ENCODE measurements around the gene KCNK6. TPM values are rescaled to one million over a fixed set of nuclear protein-coding genes. Genes with fewer than 3 reads are reported as not detected.

KCNK6 gene
- total RNA-seq, 4 donors from 2014 or later, result 2.3 to 13.0 (median 4.2) TPM

- Histone ChIP-seq H3K4me1 (peaks cover 0 to 11% (median 7%) of the 10 kb centered on the region in 4 donors), H3K27me3 (no peaks in the 10 kb centered on the region), H3K36me3 (peaks cover 0 to 19% (median 0%) of the 10 kb centered on the region in 4 donors), H3K9me3 (no peaks in the 10 kb centered on the region), H3K27ac (replicated peaks in 1 of 4) (no peak overlapping the region), H3K4me3 (no peak overlapping the region)
- WGBS, result 72% methylated on average over 16 of the region's 16 CpGs
- DNase-seq (ENCODE audit: extremely low spot score), result no peak
- intact Hi-C loops (cut with DNase I), result no loop called here
- TF ChIP-seq POLR2AphosphoS5 (IDR thresholded peaks at IDR 0.05) (no peak), POLR2A (IDR thresholded peaks at IDR 0.05; ENCODE audit: low read depth) (no peak)
- TF ChIP-seq, protein P1, sequence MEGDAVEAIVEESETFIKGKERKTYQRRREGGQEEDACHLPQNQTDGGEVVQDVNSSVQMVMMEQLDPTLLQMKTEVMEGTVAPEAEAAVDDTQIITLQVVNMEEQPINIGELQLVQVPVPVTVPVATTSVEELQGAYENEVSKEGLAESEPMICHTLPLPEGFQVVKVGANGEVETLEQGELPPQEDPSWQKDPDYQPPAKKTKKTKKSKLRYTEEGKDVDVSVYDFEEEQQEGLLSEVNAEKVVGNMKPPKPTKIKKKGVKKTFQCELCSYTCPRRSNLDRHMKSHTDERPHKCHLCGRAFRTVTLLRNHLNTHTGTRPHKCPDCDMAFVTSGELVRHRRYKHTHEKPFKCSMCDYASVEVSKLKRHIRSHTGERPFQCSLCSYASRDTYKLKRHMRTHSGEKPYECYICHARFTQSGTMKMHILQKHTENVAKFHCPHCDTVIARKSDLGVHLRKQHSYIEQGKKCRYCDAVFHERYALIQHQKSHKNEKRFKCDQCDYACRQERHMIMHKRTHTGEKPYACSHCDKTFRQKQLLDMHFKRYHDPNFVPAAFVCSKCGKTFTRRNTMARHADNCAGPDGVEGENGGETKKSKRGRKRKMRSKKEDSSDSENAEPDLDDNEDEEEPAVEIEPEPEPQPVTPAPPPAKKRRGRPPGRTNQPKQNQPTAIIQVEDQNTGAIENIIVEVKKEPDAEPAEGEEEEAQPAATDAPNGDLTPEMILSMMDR (IDR thresholded peaks at IDR 0.05), result no peak
These were observed 31.4 kb upstream of the KCNK6 start for GRCh38 chr19:38288123-38288855.

GRCh38 chr19:38289955-38290354, 29.7 kb upstream of the KCNK6 start:
- intact Hi-C loops (cut with DNase I), result no loop called here
- H3K27me3 ChIP-seq, result no peaks in the 10 kb centered on the region
- peaks cover 0 to 11% (median 7%) of the 10 kb centered on the region in 4 donors for H3K4me1 ChIP-seq
- WGBS, result 96% methylated on average over 12 of the region's 15 CpGs
- DNase-seq (ENCODE audit: extremely low spot score), result no peak
- no peak overlapping the region for H3K4me3 ChIP-seq
- peaks cover 0 to 19% (median 0%) of the 10 kb centered on the region in 4 donors for H3K36me3 ChIP-seq
- TF ChIP-seq, protein P1 (IDR thresholded peaks at IDR 0.05), result no peak
- TF ChIP-seq EP300 (IDR thresholded peaks at IDR 0.05), result no peak
- no peak for TF ChIP-seq POLR2A (IDR thresholded peaks at IDR 0.05; ENCODE audit: low read depth)
- no peak for TF ChIP-seq POLR2AphosphoS5 (IDR thresholded peaks at IDR 0.05)
- no peak overlapping the region for H3K27ac ChIP-seq (replicated peaks in 1 of 4)
- no peaks in the 10 kb centered on the region for H3K9me3 ChIP-seq

GRCh38 chr19:38290631-38291147, 29.0 kb upstream of the KCNK6 start:
- DNase-seq (ENCODE audit: extremely low spot score), result no peak
- Histone ChIP-seq H3K4me1 (peaks cover 0 to 11% (median 7%) of the 10 kb centered on the region in 4 donors), H3K27me3 (no peaks in the 10 kb centered on the region), H3K36me3 (peaks cover 0 to 19% (median 0%) of the 10 kb centered on the region in 4 donors), H3K27ac (replicated peaks in 1 of 4) (no peak overlapping the region), H3K9me3 (no peaks in the 10 kb centered on the region), H3K4me3 (no peak overlapping the region)
- intact Hi-C loops (cut with DNase I), result no loop called here
- 55% methylated on average over 7 of the region's 13 CpGs for WGBS
- TF ChIP-seq, protein P1 (IDR thresholded peaks at IDR 0.05), result no peak
- TF ChIP-seq POLR2AphosphoS5 (IDR thresholded peaks at IDR 0.05), result no peak
- no peak for TF ChIP-seq EP300 (IDR thresholded peaks at IDR 0.05)
- TF ChIP-seq POLR2A (IDR thresholded peaks at IDR 0.05; ENCODE audit: low read depth), result no peak

DNA sequence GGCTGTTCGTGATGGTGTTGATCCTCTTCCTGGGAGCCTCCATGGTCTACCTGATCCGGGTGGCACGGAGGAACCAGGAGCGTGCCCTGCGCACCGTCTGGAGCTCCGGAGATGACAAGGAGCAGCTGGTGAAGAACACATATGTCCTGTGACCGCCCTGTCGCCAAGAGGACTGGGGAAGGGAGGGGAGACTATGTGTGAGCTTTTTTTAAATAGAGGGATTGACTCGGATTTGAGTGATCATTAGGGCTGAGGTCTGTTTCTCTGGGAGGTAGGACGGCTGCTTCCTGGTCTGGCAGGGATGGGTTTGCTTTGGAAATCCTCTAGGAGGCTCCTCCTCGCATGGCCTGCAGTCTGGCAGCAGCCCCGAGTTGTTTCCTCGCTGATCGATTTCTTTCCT, 27.8 kb upstream of the KCNK6 start:
- 86% methylated on average over 14 of the region's 15 CpGs for WGBS
- Histone ChIP-seq H3K4me3 (no peak overlapping the region), H3K27me3 (no peaks in the 10 kb centered on the region), H3K27ac (replicated peaks in 1 of 4) (no peak overlapping the region), H3K9me3 (no peaks in the 10 kb centered on the region), H3K36me3 (peaks cover 0 to 19% (median 0%) of the 10 kb centered on the region in 4 donors), H3K4me1 (peaks cover 0 to 11% (median 7%) of the 10 kb centered on the region in 4 donors)
- TF ChIP-seq POLR2A (IDR thresholded peaks at IDR 0.05; ENCODE audit: low read depth), result no peak
- TF ChIP-seq EP300 (IDR thresholded peaks at IDR 0.05), result no peak
- no peak for TF ChIP-seq POLR2AphosphoS5 (IDR thresholded peaks at IDR 0.05)
- TF ChIP-seq, protein P1 (IDR thresholded peaks at IDR 0.05), result no peak
- DNase-seq (ENCODE audit: extremely low spot score), result no peak
- intact Hi-C loops (cut with DNase I), result no loop called here
